ENCODE data around the gene MICB. TPM values are rescaled to one million over a fixed set of nuclear protein-coding genes. Genes with fewer than 3 reads are reported as not detected.

Gene MICB
- polyA plus RNA-seq, 1 donor (not counting 4 experiments of a cell fraction or from before 2014, with no cell fraction given) = 8.6 TPM

- Histone ChIP-seq H2AFZ (ENCODE audit: control insufficient read depth, low read length) (no peak overlapping the region), H4K20me1 (ENCODE audit: control insufficient read depth, extremely low read depth, insufficient read depth, low read length) (no peaks in the 10 kb centered on the region)
Observed at GRCh38 chr6:31473780-31474761, 23.9 kb upstream of the MICB start.

GRCh38 chr6:31474871-31475286 is 23.1 kb upstream of the MICB start:
- Histone ChIP-seq H3K4me2 (ENCODE audit: control insufficient read depth, extremely low read depth, insufficient read depth, low read depth, low read length) (no peak overlapping the region), H3K79me2 (ENCODE audit: control insufficient read depth, insufficient read depth, low read length) (no peaks in the 10 kb centered on the region), H3K9ac (ENCODE audit: control insufficient read depth, extremely low read depth, insufficient read depth, low read length) (no peak overlapping the region), H3K36me3 (ENCODE audit: control insufficient read depth in 2 of 2, extremely low read depth in 1 of 2, insufficient read depth in 2 of 2, low read length in 2 of 2) (no peaks in the 10 kb centered on the region), H3K4me3 (ENCODE audit: control insufficient read depth in 2 of 3, extremely low read depth in 1 of 3, insufficient read depth in 2 of 3, low read depth in 1 of 3, low read length in 3 of 3) (no peak overlapping the region), H3K9me1 (ENCODE audit: control insufficient read depth, extremely low read depth, insufficient read depth, low read length) (peaks cover 4% of the 10 kb centered on the region), H3K9me3 (ENCODE audit: control insufficient read depth, low read depth, low read length) (no peaks in the 10 kb centered on the region), H3K27me3 (ENCODE audit: control insufficient read depth, extremely low read depth, insufficient read depth, low read length) (peaks cover 8% of the 10 kb centered on the region), H3K27ac (ENCODE audit: control insufficient read depth, insufficient read depth, low read length) (no peak overlapping the region), H4K20me1 (ENCODE audit: control insufficient read depth, extremely low read depth, insufficient read depth, low read length) (no peaks in the 10 kb centered on the region), H3K4me1 (ENCODE audit: control insufficient read depth, extremely low read depth, insufficient read depth, low read length) (peaks cover 12% of the 10 kb centered on the region), H2AFZ (ENCODE audit: control insufficient read depth, low read length) (no peak overlapping the region)
- DNase-seq (ENCODE audit: low read depth, low spot score) (no peak), FAIRE-seq (no peak)
- dilution Hi-C loops (cut with MboI; ENCODE audit: extremely low pct_ligation_motif_present, low sequenced_read_pairs) = no loop called here
- TF ChIP-seq EZH2 (IDR thresholded peaks at IDR 0.05; ENCODE audit: low read length) (no peak), CTCF (optimal IDR thresholded peaks at IDR 0.05 in 1 of 3, IDR thresholded peaks at IDR 0.05 in 1 of 3, conservative IDR thresholded peaks at IDR 0.05 in 1 of 3; ENCODE audit: extremely low read depth in 1 of 3, insufficient read depth in 2 of 3, low read length in 3 of 3) (peak in 1 of 3 experiments; percentile 12)

More at GRCh38 chr6:31473780-31474761, 23.9 kb upstream of the MICB start:
- no peak for FAIRE-seq
- Histone ChIP-seq H3K9ac (ENCODE audit: control insufficient read depth, extremely low read depth, insufficient read depth, low read length) (no peak overlapping the region), H3K9me1 (ENCODE audit: control insufficient read depth, extremely low read depth, insufficient read depth, low read length) (peaks cover 4% of the 10 kb centered on the region), H3K27ac (ENCODE audit: control insufficient read depth, insufficient read depth, low read length) (no peak overlapping the region), H3K9me3 (ENCODE audit: control insufficient read depth, low read depth, low read length) (no peaks in the 10 kb centered on the region), H3K4me3 (ENCODE audit: control insufficient read depth in 2 of 3, extremely low read depth in 1 of 3, insufficient read depth in 2 of 3, low read depth in 1 of 3, low read length in 3 of 3) (no peak overlapping the region), H3K27me3 (ENCODE audit: control insufficient read depth, extremely low read depth, insufficient read depth, low read length) (peaks cover 9% of the 10 kb centered on the region), H3K36me3 (ENCODE audit: control insufficient read depth in 2 of 2, extremely low read depth in 1 of 2, insufficient read depth in 2 of 2, low read length in 2 of 2) (no peaks in the 10 kb centered on the region), H3K79me2 (ENCODE audit: control insufficient read depth, insufficient read depth, low read length) (no peaks in the 10 kb centered on the region), H3K4me2 (ENCODE audit: control insufficient read depth, extremely low read depth, insufficient read depth, low read depth, low read length) (no peak overlapping the region), H3K4me1 (ENCODE audit: control insufficient read depth, extremely low read depth, insufficient read depth, low read length) (peaks cover 12% of the 10 kb centered on the region)
- dilution Hi-C loops (cut with MboI; ENCODE audit: extremely low pct_ligation_motif_present, low sequenced_read_pairs) = no loop called here
- DNase-seq (ENCODE audit: low read depth, low spot score) = no peak
- TF ChIP-seq EZH2 (IDR thresholded peaks at IDR 0.05; ENCODE audit: low read length) (no peak), CTCF (optimal IDR thresholded peaks at IDR 0.05 in 1 of 3, IDR thresholded peaks at IDR 0.05 in 1 of 3, conservative IDR thresholded peaks at IDR 0.05 in 1 of 3; ENCODE audit: extremely low read depth in 1 of 3, insufficient read depth in 2 of 3, low read length in 3 of 3) (peak in 1 of 3 experiments; percentile 3)

Data from keratinocyte (primary cell).